ENCODE data around the gene KCNMA1. TPM values are rescaled to one million over a fixed set of nuclear protein-coding genes. Genes with fewer than 3 reads are reported as not detected.

KCNMA1 gene
- total RNA-seq, 2 donors from 2014 or later, result 5.9 to 9.3 TPM

- H3K36me3 ChIP-seq (replicated peaks in 1 of 2; ENCODE audit: insufficient read depth in 1 of 2, low read depth in 2 of 2), result no peaks in the 10 kb centered on the region
- WGBS, 2 donors, result 52 to 63% methylated on average over 2 of the region's 2 CpGs
- DNase-seq (no peak), ATAC-seq (no peak)
- no peak overlapping the region for H3K27ac ChIP-seq
- intact Hi-C loops (cut with DNase I), result no loop called here
- TF ChIP-seq POLR2A (IDR thresholded peaks at IDR 0.05), result no peak
- TF ChIP-seq CTCF (IDR thresholded peaks at IDR 0.05), result no peak
- no peaks in the 10 kb centered on the region for H3K4me1 ChIP-seq
- H3K9me3 ChIP-seq, result no peaks in the 10 kb centered on the region
- H3K4me3 ChIP-seq, result no peak overlapping the region
- H3K27me3 ChIP-seq, result no peaks in the 10 kb centered on the region
Observed at GRCh38 chr10:77220150-77220549, 417.5 kb downstream of the KCNMA1 start.

GRCh38 chr10:77219046-77219445, 418.6 kb downstream of the KCNMA1 start:
- H3K36me3 ChIP-seq (replicated peaks in 1 of 2; ENCODE audit: insufficient read depth in 1 of 2, low read depth in 2 of 2), result no peaks in the 10 kb centered on the region
- H3K9me3 ChIP-seq, result no peaks in the 10 kb centered on the region
- no peaks in the 10 kb centered on the region for H3K4me1 ChIP-seq
- no peaks in the 10 kb centered on the region for H3K27me3 ChIP-seq
- ATAC-seq (no peak), DNase-seq (no peak)
- H3K4me3 ChIP-seq, result no peak overlapping the region
- H3K27ac ChIP-seq, result no peak overlapping the region
- intact Hi-C loops (cut with DNase I), result no loop called here
- TF ChIP-seq CTCF (IDR thresholded peaks at IDR 0.05), result no peak
- TF ChIP-seq POLR2A (IDR thresholded peaks at IDR 0.05), result no peak
- WGBS, 2 donors, result 91% methylated on average over 6 of the region's 6 CpGs

GRCh38 chr10:77214799-77215198, 422.8 kb downstream of the KCNMA1 start:
- no peaks in the 10 kb centered on the region for H3K9me3 ChIP-seq
- no peaks in the 10 kb centered on the region for H3K4me1 ChIP-seq
- H3K4me3 ChIP-seq, result no peak overlapping the region
- no peaks in the 10 kb centered on the region for H3K27me3 ChIP-seq
- intact Hi-C loops (cut with DNase I), result no loop called here
- ATAC-seq (no peak), DNase-seq (no peak)
- H3K36me3 ChIP-seq (replicated peaks in 1 of 2; ENCODE audit: insufficient read depth in 1 of 2, low read depth in 2 of 2), result no peaks in the 10 kb centered on the region
- H3K27ac ChIP-seq, result no peak overlapping the region
- WGBS, 2 donors, result 83 to 89% methylated on average over 1 of the region's 1 CpG
- TF ChIP-seq POLR2A (IDR thresholded peaks at IDR 0.05) (no peak), CTCF (IDR thresholded peaks at IDR 0.05) (no peak)

- 91 to 92% methylated on average over 5 of the region's 5 CpGs for WGBS, 2 donors
- no peak overlapping the region for H3K27ac ChIP-seq
- intact Hi-C loops (cut with DNase I), result no loop called here
Observed at GRCh38 chr10:77212632-77213031, 425.0 kb downstream of the KCNMA1 start.

More at GRCh38 chr10:77212632-77213031, 425.0 kb downstream of the KCNMA1 start:
- ATAC-seq, result no peak
- no peaks in the 10 kb centered on the region for H3K27me3 ChIP-seq
- no peaks in the 10 kb centered on the region for H3K36me3 ChIP-seq (replicated peaks in 1 of 2; ENCODE audit: insufficient read depth in 1 of 2, low read depth in 2 of 2)
- no peak overlapping the region for H3K4me3 ChIP-seq
- no peak for DNase-seq
- no peak for TF ChIP-seq CTCF (IDR thresholded peaks at IDR 0.05)
- TF ChIP-seq POLR2A (IDR thresholded peaks at IDR 0.05), result no peak
- no peaks in the 10 kb centered on the region for H3K9me3 ChIP-seq
- no peaks in the 10 kb centered on the region for H3K4me1 ChIP-seq
